Epithelial cell of proximal tubule (primary cell): ENCODE measurements around the gene OMP. TPM values are rescaled to one million over a fixed set of nuclear protein-coding genes. Genes with fewer than 3 reads are reported as not detected.

Source experiments
- DNase-seq: peaks from one replicate; pipeline ENCODE4 v3.0.0-alpha.2; 2011; ENCODE audit warnings: low read depth
- H3K4me3 ChIP-seq: 2 replicates; pipeline ENCODE4 v1.5.1; 2011; ENCODE audit warnings: low read depth, mild to moderate bottlenecking, low read length
- CTCF ChIP-seq: conservative IDR thresholded peaks from 2 replicates; pipeline ENCODE4 v1.5.1; 2012; ENCODE audit warnings: low read depth, mild to moderate bottlenecking, low read length
- total RNA-seq: library from RNA; depleted of rRNA; stranded (reverse); fragments of >200 nt; gene quantifications from 2 replicates; pipeline ENCODE4 v1.2.3, GENCODE V29; 2015

OMP gene
- total RNA-seq, 1 donor from 2014 or later = not detected

GRCh38 chr11:77081976-77082836 lies 20.4 kb upstream of the OMP start:
- DNase-seq = no peak
- no peak for TF ChIP-seq CTCF

GRCh38 chr11:77082838-77083565 lies 19.6 kb upstream of the OMP start:
- TF ChIP-seq CTCF = no peak
- H3K4me3 ChIP-seq = no peak overlapping the region
- DNase-seq = no peak

More at GRCh38 chr11:77081976-77082836, 20.4 kb upstream of the OMP start:
- no peak overlapping the region for H3K4me3 ChIP-seq

GRCh38 chr11:77083566-77084245 lies 18.9 kb upstream of the OMP start:
- no peak for DNase-seq
- no peak overlapping the region for H3K4me3 ChIP-seq
- TF ChIP-seq CTCF = no peak

- H3K4me3 ChIP-seq = no peak overlapping the region
- no peak for TF ChIP-seq CTCF
- no peak for DNase-seq
These were observed 18.0 kb upstream of the OMP start for GRCh38 chr11:77084581-77085191.

GRCh38 chr11:77085652-77086051 lies 17.0 kb upstream of the OMP start:
- H3K4me3 ChIP-seq = no peak overlapping the region
- DNase-seq = no peak
- TF ChIP-seq CTCF = no peak

GRCh38 chr11:77086521-77087472 lies 15.8 kb upstream of the OMP start:
- no peak overlapping the region for H3K4me3 ChIP-seq
- DNase-seq = no peak
- no peak for TF ChIP-seq CTCF
